NCI-H187 (cell line): ENCODE measurements around the gene TXNDC15.
A peak's percentile ranks its signal among the peaks of the same experiment; 100 is the strongest.
"Not testable (repeated sequence)": the region's sequence is repeated elsewhere in the genome, so short reads cannot be mapped to it uniquely, and the experiment has no call there.

ENCODE experiments used
- DNase-seq, 2 experiments: peaks; one replicate each; lab custom pipeline; 2025; lab: John Stamatoyannopoulos, UW

Gene TXNDC15, protein sequence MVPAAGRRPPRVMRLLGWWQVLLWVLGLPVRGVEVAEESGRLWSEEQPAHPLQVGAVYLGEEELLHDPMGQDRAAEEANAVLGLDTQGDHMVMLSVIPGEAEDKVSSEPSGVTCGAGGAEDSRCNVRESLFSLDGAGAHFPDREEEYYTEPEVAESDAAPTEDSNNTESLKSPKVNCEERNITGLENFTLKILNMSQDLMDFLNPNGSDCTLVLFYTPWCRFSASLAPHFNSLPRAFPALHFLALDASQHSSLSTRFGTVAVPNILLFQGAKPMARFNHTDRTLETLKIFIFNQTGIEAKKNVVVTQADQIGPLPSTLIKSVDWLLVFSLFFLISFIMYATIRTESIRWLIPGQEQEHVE

DNA sequence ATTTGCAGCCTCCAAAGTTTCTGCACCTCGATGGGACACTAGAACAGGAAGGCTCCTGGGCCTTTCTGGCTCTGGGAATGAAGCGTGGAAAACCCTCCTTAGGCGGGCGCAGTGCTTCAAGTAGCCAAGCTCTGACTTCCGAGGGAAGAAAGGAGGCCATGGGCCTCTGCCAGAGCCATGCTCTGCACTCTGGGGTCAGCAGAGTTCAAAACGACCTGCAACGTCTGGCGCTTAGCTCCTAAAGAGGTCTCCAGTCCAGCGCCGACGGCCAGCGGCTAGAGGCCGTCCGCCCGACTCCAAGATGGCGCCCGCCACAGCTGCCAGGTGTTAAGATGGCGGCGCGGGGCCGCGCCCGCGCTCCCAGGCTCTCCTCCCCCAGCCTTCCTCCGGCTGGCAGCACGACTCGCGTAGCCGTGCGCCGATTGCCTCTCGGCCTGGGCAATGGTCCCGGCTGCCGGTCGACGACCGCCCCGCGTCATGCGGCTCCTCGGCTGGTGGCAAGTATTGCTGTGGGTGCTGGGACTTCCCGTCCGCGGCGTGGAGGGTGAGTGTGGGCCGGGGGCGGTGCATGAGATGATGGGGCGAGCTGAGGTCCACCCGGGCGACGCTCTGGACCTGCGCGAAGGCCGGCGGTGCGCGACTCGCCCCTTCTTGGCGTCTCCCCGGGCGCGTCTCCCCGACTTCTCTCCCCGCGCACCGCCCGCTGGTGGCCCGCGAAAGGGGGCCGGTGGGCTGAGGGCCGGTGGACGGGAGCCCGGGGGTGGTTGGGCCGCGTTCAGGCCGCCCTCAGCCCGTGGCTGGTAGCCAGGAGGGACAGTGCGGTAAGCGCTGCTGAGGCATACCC lies at the start of gene TXNDC15:
TXNDC15 (plus strand) TSS at position 385 of the 844 bp plus-strand sequence; CDS start at position 442, 57 bp downstream.
- DNase-seq = peak; percentile 49 to 70

DNA sequence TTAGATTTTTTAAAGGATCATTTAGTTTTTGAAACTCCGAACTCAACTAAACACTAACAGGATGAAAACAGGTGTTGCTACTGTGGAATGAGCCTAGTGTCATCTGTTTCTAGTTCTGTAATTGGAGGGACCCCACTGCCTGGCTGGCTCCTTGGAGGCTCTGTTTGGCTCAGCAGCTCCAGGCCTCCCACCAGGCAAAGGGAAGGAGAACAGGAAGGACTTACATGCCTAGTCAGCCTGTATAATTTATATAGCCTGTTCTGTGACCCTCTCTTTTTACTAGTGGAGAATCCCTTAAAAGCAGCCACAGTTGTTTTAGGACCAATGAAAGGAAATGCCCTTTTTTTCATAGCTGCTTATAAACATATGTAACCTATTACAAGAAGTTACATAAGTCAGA lies 49.5 kb upstream of the TXNDC15 start:
- DNase-seq = no peak

DNA sequence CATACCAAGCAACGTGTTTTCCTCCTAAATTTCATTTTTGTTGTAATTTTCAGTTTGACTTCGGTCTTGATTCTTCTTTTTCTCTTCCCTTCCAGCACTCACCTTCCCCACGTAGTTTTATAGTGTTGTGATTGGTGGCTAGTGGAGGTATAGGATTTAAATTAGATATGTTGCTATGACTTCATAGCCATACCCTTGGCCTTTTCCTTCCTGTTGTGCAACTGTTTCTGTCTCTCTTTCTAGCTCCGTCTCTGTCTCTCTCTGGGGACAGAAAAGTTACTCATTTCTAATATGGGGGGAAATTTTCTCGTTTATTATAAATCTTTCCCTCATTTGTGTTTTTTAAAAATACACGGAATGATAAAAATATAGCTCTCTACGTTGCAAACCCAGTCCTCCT lies 49.0 kb upstream of the TXNDC15 start:
- DNase-seq = no peak

DNA sequence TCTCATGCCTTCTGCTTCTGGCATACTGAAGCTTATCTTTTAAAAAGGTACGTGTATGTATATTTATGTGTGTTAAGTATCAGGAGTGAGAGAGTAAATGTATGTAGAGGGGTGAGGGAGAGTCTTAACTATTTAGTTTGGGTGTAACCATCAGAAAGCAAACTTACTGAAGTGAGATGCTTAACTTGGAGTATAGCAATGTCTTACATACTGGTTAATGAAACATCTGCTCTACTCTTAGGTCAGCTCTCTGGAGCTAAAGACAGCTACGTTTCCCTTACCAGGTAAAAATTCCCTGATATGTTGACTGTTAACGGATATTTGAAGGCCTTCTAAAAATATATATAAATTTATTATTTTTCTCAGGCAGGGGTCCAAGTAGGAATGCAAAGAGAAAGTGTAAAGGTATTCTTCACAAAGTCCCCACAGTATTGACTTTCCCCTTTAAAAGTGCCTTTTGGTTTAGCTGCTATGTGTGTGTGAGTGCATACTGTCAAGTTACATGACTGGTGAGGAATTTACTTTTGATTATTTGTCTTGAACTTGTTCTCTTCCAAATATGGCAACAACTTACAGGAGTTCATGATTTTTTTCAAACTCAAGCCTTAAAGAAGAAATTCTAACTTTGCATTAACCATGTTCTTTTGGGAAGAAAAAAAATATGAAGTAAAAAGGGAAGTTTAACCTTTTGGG lies 40.7 kb upstream of the TXNDC15 start:
- no peak for DNase-seq

DNA sequence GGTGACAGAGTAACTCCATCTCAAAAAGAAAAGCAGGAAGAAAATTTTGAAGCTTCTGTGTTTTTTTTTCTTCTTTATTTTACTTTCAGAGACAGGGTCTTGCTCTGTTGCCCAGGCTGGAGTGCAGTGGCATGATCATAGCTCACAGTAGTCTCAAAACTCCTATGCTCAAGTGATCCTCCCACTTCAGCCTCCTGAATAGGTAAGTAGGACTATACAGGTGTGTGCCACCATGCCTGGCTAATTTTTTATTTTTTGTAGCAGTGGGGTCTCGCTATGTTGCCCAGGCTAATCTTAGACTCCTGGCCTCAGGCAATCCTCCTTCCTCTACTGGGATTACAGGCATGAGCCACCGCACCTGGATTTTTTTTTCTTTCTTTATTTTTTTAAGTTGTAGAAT lies 38.5 kb upstream of the TXNDC15 start:
- DNase-seq = no peak

DNA sequence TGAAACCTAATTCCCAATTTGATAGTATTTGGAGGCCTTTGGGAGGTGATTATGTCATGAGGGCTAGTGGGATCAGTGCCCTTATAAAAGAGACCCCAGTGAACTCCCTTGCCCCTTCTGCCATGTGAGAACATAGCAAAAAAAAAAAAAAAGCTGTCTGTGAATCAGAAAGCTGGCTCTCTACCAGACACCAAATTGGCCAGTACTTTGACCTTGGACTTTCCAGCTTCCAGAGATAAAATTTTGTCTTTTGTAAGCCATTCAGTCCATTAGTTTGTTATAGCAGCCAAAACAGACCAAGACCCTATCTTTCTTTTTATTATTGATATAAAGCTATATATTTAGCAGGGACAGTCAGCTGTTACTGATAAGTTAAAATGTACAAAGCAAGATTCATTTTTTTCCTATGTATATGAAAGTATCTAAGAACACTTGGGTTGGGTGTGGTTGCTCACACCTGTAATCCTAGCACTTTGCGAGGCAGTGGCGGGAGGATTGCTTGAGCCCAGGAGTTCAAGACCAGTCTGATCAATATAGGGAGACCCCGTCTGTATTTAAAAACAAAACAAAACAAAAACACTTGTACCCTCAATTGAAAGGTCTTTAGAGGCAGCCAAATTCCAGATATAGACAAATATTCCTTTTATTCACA lies 36.5 kb upstream of the TXNDC15 start:
- no peak for DNase-seq

DNA sequence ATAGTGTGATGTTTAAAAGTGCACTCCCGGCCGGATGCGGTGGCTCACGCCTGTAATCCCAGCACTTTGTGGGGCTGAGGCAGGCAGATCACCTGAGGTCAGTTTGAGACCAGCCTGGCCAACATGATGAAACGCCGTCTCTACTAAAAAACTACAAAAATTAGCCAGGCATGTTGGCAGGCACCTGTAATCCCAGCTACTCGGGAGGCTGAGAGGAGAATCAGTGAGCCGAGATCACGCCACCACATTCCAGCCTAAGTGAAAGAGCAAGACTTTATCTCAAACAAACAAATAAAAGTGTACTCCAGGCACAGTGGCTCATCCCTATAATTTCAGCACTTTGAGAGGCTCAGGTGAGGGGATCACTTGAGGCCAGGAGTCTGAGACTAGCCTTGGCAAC lies 35.8 kb upstream of the TXNDC15 start:
- DNase-seq = not testable (repeated sequence)

DNA sequence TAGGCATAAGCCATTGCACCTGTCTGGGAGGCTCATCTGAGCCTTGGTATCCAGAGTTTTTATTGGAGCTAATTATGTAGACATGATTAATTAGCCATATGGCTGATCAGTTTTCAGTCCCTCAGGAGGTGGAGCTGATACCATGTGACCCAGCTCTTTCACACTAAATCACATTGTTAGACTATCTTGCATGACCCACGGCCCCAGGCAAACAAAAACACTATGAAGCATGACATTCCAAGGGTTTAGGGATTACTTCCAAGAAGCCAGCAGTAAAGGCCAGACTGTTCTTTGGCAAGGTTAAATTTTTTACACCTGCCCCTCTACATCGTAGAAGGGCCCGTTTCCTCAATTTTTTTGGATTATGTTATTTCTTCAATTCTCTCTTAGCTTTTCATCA lies 33.4 kb upstream of the TXNDC15 start:
- DNase-seq = no peak

DNA sequence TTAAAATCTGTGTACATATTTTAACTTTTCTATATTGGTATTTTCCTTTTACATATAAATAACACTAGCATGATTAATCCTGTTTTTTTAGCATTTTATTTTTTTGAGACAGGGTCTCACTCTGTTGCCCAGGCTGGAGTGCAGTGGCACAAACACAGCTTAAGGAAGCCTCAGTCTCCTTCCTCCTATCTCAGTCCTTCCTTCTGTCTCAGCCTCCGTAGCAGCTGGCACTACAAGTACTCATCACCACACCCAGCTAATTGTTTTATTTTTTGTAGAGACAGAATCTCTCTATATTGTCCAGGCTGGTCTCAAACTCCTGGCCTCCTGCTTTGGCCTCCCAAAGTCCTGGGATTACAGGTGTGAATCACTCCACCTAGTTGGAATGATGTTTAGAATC lies 29.9 kb upstream of the TXNDC15 start:
- no peak for DNase-seq

DNA sequence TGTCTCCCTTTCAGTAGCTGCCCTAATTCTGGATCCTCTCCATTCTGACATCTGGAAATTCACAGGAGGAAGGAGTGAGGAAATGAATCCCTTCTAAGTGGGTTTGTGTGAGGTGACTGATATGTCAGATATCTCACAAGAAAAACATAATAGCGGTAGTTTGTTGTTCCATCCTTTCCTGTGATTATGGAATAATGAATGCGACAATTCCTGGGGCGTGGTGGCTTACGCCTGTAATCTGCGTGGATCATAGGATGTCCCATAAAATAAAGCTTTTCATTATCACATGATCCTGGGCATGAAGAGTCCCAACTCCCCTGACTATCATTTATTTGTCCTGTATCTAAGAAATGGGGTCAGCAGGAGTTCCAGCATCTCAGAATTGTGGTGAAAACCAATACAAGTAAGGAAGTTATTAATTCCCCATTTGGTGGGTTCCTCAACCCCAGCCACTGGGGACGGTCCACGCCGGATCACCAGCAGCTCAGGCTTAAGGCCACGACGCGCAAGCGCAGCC lies 28.8 kb upstream of the TXNDC15 start:
- no peak for DNase-seq

DNA sequence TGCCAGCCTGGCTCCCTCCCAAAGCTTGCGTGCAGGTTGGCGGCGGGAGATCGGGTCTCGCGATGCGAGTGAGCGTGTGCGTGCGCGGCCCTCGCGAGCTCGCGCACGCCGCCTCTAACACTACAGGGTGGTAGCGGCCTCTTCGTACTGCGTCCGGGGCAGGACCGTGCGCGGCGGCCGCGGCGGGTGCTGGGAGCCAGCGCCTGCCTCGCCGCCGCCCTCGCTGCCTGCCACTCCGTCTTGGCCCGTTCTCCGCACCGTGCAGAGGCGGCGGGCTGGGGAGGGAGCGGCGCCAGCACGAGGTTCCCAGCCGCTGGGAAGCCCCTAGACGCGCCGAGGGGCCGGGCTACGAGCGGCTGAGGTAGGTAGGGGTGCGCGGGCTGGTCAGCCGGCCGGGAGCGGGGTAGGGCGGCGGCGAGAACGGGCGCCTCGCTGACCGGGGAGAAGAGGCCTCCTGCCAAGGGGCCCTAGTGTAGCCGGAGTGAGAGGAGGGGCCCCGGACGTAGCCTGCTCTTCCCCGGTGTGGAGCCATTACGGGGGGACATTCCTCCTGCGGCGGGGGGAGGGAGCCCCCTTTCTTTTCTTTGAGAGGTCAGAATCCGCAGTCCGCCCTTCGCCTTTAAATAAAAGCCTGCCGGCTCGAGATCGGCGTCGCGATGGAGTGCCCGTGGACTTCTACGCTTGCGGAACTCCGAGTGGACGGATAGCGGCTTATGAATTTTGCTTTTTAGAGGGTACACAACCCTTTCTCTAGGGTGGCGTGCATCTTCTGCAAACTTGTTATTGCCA lies 28.1 kb upstream of the TXNDC15 start, which contains the start of gene C5orf24:
C5orf24 (plus strand) TSS at position 117 of the 789 bp plus-strand sequence. CDS start 8,933 bp downstream, outside the sequence.
- peak; percentile 69 to 80 for DNase-seq

DNA sequence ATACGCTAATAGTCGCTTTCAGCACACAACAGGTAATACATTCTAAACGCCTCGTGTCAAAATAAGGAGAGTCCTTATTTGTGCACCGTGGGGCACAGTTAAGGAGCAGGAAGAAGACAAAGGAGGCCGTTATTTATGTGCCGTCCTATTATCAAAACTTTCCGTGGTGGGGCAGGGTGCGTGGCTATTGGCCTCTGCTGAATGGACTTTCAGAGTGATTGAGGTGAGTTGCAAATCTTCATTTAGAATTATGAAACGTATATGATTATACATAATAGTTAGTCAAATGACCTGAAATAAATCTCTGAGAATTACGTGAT lies 27.6 kb upstream of the TXNDC15 start:
- no peak for DNase-seq

DNA sequence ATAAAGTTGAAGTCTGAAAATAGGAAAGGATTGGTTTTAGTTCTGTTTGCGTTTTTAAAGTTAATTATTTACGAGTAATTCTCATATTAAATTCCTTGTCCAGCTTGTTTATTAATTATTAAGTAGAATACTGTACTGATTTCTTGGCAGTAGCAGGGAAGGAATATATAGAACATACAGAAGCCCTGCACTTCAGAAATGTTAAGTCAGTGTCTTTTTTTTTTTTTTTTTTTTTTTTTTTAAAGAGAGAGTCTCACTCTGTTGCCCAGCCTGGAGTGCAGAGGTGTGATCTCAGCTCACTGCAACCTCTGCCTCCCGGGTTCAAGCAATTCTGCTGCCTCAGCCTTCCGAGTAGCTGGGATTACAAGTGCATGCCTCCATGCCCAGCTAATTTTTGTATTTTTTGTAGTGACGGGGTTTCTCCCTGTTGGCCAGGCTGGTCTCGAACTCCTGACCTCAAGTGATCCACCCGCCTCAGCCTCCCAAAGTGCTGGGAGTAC lies 24.7 kb upstream of the TXNDC15 start:
- DNase-seq = not testable (repeated sequence)

DNA sequence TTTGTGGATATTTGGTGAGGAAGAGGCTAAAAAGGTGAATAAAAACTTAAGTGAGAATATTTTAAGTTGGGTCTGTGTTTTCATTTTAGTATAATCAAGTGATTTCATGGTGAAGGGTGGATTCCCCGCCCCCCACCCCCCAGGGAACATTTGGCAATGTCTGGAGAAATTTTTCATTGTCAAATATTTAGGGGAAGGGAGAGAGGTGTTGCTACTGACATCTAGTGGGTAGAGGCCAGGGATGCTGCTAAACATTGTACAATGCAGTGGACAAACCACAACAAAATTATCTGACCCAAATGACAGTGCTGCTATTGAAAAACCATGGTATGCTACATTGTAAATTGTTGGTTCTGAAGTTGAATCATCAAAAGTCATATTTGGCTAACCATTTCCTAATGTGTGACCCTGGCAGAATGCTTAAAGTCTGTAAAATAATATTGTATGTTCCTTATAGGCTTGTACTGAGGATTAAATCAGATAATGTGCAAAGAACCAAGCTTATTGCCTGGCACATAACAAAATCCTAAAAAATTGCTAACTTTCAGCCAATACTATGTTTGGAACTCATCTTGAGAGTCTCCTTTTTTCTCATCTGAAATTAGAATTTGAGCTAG lies 22.8 kb upstream of the TXNDC15 start:
- DNase-seq = no peak

DNA sequence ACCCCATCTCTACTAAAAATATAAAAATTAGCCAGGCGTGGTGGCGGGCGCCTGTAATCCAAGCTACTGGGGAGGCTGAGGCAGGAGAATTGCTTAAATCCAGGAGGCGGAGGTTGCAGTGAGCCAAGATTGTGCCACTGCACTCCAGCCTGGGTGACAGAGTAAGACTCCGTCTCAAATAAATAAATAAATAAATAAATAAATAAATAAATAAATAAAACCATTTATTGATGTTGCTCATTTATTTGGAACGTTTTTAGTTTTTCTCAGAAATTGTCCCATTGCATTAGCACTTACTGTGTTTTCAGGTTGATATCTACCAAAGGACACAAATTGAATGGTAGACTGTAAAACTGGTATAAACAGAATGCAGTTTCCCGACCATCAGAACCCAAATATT lies 17.7 kb upstream of the TXNDC15 start:
- not testable (repeated sequence) for DNase-seq

DNA sequence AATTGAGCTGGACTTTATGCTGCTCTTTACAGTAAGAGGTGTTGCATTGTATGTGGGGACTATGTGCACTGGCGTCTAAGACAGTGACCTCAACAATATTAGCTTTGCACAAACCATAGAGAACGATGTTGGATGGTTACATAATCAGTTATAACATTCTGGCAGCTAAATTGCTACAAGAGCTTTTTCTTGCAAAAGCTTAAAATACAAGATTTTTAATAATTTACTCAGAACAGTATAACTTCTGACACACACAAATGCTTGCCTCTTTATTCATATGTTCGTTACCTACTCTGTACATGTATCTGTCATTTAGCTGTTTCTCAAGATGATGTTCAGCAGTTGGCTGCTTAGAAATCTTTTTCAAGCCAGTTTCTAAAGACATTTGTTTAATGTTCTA lies 16.8 kb upstream of the TXNDC15 start:
- DNase-seq = no peak

DNA sequence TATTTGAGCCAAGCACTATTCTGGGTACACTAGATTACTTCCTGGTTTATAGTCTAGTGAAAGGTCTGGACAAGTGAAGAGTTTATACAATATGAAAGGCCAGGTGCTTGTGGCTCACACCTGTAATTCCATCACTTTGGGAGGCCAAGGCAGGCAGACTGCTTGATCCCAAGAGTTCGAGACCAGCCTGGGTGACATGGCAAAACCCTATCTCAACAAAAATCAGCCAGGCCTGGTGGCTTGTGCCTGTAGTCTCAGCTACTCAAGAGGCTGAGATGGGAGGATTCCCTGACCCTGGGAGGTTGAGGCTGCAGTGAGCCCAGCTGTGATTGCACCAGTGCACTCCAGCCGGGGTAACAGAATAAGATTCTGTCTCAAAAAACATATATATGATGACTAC lies 9.5 kb upstream of the TXNDC15 start:
- DNase-seq = no peak

DNA sequence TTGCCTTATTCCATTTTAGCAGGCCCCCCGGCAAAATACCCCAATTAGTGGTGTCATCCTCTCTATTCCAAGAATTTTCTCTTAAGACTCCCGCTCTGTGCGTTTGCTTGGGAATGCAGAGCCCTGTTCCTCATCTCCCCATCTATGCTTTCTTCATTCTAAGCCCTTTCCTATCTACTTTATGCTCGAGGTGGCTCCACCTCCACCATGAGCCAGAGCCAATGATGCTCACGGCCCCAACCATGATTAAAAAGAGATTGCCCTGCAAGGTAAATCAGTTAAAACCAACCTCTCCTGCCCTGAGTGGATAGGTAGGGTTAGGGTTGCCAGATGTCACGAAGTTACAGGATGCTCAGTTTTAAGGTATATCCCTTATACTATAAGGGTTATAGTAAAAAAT lies 677 bp upstream of the TXNDC15 start:
- no peak for DNase-seq

DNA sequence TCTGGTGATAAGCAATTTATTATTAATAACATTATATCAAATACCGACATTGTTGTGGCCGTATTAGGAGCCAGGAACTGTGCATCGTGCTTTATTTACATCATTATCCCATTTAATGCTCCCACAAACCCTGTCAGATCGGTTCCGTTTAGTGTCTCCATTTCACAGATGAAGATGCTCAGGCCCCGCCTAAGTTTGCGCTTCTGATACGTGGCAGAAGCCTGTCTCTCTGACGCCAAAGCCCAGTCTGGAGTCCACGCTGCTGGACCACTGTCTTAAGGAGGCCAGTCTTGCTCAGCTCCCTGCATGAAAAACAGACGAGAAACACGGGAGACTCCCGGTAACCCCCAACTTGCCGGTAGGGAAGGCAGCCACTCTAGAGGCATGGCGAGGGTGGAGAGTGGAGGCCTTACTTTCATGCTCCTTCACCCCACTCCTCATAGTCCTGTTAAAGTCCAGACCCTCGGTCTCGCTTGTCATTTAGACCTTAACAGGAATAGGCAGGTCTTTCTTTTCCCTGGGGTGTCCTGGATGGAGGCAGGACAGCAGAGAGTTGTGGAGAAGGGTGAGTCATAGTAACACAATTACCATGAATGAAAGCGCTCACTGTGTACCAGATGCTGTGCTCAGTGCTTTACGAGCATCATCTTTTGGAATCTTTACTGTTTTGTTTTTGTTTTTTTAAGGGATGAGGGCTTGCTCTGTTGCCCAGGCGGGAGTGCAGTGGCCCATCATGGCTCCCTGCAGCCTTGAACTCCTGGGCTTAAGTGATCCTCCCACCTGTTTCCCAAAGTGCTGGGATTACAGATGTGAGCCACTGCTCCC lies 872 bp downstream of the TXNDC15 start:
- peak in 1 of 2 experiments; percentile 13 for DNase-seq

DNA sequence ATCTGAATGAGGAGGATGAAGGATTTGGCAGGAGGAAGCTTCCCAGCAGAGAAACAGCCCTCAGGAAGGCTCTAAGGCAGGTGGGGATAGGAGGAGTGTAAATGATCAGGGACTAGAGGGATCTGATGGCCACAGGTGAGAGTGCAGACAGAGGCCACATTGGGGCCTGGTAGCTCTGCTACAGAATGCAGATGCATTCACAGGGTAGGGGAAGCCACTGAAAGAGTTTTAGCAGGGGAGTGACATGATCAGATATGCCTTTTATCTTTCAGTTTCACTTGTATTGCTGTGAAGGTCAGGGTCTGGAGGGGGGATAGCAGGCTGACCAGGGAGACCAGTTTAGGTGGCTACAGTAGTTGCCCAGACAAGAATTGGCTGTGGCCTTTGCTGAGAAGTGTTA lies 3.0 kb downstream of the TXNDC15 start:
- DNase-seq = no peak
